Vagina (tissue), 2 donors: Measurements from ENCODE around the gene MRGPRF.

Source experiments
- CTCF ChIP-seq, 3 experiments: fragments of 450-650 bp in 2 of 3; fragments of 200-600 bp in 1 of 3; sonication (generic) in 1 of 3; IDR thresholded peaks; one replicate each; pipeline ENCODE4 v1.5.1; 2017 to 2019; ENCODE audit warnings: antibody characterized with exemption in 3 of 3, mild to moderate bottlenecking in 2 of 3, moderate library complexity in 2 of 3
- POLR2A ChIP-seq, 2 donors: fragments of 450-650 bp; IDR thresholded peaks; one replicate each; pipeline ENCODE4 v1.6.1; 2017; ENCODE audit warnings: antibody characterized with exemption in 2 of 2, mild to moderate bottlenecking in 2 of 2, moderate library complexity in 2 of 2

- no peak for TF ChIP-seq CTCF (IDR thresholded peaks at IDR 0.05)
- no peak for TF ChIP-seq POLR2A (IDR thresholded peaks at IDR 0.05)
Measured at GRCh38 chr11:68976095-68976494, 37.0 kb downstream of the MRGPRF start.
